NOMO-1 treated with DMSO at 0.1 percent for 48 hours (cell line): ENCODE data around the gene SALL1.

ENCODE experiments used
- DNase-seq: peaks from one replicate; lab custom pipeline; 2025; ENCODE audit not compliant: unreplicated experiment; lab: John Stamatoyannopoulos, UW

Gene SALL1

GRCh38 chr16:51150888-51151320, at the start of gene SALL1:
Gene SALL1 (minus strand): TSS chr16:51151270. CDS start chr16:51151241, 29 bp downstream.
- DNase-seq: no peak

- DNase-seq: no peak
These were observed 49.7 kb upstream of the SALL1 start for GRCh38 chr16:51200793-51201192.

GRCh38 chr16:51197953-51198748, 47.1 kb upstream of the SALL1 start:
- DNase-seq: no peak

GRCh38 chr16:51193879-51194278, 42.8 kb upstream of the SALL1 start:
- DNase-seq: no peak

DNA sequence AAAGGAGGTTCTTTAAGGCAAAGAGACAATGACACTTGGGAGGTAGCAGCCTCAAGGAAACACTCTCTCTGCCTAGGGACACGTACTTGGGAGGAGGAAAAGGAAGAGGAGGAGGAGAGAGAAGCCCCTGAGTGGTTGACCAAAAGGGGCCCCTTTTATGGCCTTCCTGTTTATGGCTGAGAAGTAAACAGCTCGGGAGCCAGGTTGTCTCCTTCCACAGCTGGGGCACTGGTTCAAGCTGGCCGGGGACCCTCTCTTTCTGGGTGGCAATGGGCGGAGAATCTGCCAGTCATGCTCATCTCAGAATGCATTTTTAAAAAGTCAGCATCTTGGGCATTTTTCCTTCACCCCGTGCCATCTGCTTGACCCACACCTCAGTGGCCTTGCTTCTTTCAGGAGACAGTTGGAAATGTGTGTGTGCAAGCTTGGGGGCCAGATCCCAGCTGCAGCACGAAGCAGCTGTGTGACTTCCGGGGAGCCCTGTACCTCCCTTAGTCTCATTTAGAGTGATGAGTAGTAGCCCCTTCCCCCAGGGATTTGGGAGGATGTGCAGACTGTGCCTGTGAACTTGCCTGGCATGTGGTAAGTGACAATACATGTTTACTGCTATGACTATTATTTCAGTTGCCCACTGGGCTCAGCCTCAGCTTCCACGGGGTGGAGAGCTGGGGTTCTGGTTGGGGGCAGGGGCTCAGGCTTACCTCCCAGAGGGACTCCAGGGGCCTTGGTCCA, 33.8 kb upstream of the SALL1 start:
- no peak for DNase-seq

- DNase-seq: no peak
These were observed 30.4 kb upstream of the SALL1 start for GRCh38 chr16:51181503-51181811.

- no peak for DNase-seq
These were observed 29.8 kb upstream of the SALL1 start for GRCh38 chr16:51180719-51181502.

DNA sequence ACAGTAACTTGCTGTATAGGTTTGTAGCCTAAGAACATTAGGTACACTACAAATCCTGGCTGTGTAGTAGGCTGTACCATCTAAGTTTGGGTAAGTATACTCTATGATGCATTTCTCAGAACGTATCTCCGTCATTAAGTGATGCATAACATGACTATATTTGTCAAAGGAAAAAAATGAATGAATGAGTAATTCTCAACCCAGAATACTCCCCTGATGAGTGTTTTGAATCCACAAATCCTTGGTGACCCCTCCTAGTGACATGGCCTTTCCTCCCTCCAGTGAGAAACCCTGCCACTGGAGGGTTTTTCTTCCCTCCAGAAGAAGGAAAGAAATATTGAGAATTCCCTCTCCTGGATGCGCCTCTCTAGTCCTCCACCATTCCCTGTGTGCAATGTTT, 24.0 kb upstream of the SALL1 start:
- no peak for DNase-seq

GRCh38 chr16:51172368-51172767, 21.3 kb upstream of the SALL1 start:
- no peak for DNase-seq

- no peak for DNase-seq
These were observed 17.7 kb upstream of the SALL1 start for GRCh38 chr16:51168755-51169154.

DNA sequence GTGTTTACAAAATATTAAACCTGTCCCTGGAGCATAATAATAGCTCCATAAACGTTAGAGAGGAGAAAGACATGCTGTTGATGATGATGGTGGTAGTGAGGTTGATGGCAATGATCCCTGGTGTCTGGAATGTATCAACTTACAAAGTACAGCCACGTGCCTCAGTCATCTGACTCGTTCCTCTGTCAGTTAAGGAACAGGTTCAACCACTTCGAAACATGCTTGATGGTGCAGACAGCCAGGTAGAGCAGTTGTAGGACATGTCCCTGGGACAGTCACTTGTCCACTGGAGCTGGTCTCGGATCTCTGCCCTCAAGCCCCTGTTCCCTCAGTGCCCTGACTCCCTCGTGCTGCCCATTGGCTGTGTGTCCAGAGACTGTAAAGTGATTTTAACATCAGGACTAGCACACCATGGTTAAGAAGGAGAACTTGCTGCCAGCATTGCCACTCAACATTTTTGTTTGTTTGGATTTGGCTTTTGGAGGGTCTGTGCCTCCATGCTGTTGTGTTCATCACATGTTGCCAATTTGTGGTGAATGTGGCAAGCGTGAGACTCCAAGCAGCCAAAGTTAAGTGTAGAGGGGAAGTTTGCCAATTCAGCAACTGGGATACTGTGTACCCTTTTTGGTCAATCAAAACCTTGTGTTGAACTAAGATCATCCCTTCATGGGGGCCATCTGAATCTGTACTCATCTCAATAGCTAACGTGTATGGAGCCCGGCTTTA, 16.3 kb upstream of the SALL1 start:
- no peak for DNase-seq

GRCh38 chr16:51166541-51166940, 15.5 kb upstream of the SALL1 start:
- DNase-seq: no peak

DNA sequence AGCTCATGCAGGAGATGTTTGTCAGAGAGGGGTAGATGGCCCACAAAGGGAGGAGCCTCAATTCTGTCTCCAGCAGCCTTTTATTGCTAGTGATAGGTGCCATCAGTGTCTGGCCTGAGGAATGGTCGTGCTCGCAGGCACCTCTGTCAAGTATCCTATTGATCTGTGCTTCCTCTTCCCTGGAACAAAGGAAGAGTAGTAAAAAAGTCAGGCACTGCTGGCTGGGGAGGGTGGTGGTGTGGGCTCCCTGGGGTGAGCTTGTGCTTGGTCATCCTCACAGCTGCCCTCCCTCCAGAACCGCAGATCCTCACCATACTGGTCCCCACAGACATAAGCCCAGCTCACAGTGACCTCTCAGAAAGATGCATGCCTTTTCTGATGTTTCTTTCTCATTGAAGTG, 15.0 kb upstream of the SALL1 start:
- no peak for DNase-seq

DNA sequence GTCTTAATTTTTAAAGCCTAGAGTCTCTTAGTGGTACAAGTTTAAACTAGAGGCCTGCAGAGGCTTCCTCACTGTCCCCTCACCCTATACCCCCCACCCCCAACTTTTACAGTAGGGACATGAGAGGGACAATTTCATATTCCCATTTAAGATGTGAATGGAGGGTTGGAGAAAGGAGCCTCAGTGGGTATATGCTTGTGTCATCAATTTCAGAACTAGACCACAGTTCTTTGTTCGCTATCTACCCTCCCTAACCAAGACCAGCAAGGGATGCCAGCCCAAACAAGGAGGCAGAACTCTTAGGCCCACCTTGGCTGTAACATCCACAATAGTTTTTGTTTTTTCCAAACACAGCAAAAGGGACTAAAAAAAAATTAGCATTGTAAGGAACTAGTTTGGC, 14.0 kb upstream of the SALL1 start:
- DNase-seq: no peak

DNA sequence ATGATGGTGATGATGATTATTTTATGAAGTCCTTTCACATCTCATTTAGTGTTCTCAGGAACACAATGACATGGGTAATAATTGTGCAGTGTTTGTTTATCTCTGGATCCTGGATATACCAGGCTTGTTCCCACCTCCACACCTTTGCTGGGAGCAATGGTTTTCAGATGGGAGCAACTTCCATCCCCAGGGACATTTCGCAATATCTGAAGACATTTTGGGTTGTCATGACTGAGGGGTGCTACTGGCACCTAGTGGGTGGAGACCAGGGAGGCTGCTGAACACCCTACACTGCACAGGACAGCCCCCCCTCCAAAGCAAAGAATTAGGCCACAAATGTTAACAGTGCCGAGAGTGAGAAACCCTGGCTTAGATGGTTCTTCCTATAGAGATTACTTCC, 13.5 kb upstream of the SALL1 start:
- DNase-seq: no peak

- no peak for DNase-seq
These were observed 13.0 kb upstream of the SALL1 start for GRCh38 chr16:51163894-51164566.

GRCh38 chr16:51163366-51163765, 12.3 kb upstream of the SALL1 start:
- no peak for DNase-seq

DNA sequence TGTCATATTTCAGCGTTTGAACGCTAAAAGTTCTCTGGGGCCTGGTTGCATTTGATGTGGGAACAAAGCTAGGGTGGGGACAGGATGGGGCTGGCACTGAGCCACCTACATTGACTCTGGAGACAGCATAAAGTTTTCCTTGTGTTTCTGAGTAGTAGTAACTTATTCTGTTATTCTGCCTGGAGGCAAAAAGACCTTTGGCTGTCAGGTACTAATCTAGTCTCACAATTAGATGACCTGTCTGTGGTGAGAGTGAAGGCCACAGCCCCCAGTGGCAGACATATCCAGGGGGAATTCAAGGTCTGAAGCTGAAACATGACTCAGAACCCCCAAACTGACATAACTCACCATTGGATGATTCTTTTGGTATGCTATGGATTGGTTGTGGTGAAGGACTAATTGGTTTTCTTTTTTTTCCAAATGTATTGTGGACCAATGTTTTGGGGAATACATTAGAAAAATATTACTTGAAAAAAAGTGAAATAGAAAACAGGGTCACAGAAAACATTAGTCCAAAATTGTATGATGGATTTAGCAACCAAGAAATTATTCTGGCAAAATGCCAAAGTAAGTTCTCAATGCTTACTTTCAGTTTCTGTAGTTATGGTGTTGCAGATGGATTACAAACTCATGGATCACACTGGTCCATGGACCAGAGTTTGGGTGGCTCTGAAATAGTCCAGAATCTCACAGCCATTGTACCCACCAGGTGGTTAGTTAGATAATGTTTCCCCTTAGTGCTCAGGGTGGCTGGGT, 10.5 kb upstream of the SALL1 start:
- DNase-seq: no peak

DNA sequence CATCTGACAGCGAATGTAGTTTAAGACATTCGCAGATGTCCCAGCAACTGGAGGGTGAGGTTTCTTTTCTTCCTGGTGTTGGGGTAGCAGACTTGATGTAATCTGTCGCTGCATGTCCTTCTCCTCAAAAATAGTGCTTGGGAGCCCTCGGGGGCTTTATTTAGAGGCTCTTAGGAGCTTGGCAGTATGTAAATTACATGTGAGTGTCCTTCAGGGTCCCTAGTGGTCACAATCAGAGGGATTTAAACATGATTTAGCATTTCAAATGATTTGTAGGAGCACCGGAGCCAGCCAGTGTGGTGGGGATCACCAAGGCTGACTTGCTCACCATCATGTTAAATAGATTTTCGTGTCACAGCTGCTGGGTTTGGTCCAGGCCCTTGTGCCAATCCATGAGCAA, 8.8 kb upstream of the SALL1 start:
- DNase-seq: no peak

GRCh38 chr16:51159296-51159695, 8.2 kb upstream of the SALL1 start:
- DNase-seq: no peak
